Natural killer cell treated with Interleukin-12 subunit alpha and Interleukin-12 subunit beta and Interleukin-15 and Interleukin-18, amount 100 ng/mL, for 72 hours (primary cell): ENCODE measurements around the gene TRMT1. TPM values are rescaled to one million over a fixed set of nuclear protein-coding genes. Genes with fewer than 3 reads are reported as not detected.

Experiments used
- total RNA-seq, 2 donors: library from RNA; stranded (reverse); gene quantifications; one replicate each; pipeline ENCODE4 v1.2.3, GENCODE V29; 2022

TRMT1 gene
- total RNA-seq, 2 donors from 2014 or later: 54.6 to 120 TPM

Other genes starting within 250 kb of the TRMT1 start
- gene DNASE2, start 235.3 kb downstream of the TRMT1 start, total RNA-seq: 10 to 100 TPM; 30.3 to 32.7 TPM
- gene KLF1, start 229.5 kb downstream of the TRMT1 start, total RNA-seq: under 1 TPM; 0.52 to 0.89 TPM
- 10 to 100 TPM; 41.5 to 77.2 TPM for gene GCDH, start 225.6 kb downstream of the TRMT1 start, total RNA-seq
- 1 to 10 TPM in 1 of 2 donors, under 1 TPM in 1; 0.78 to 1.1 TPM for gene SYCE2, start 197.4 kb downstream of the TRMT1 start, total RNA-seq
- 100 to 1,000 TPM; 130 to 196 TPM for gene FARSA, start 183.0 kb downstream of the TRMT1 start, total RNA-seq
- gene CALR, start 178.1 kb downstream of the TRMT1 start, total RNA-seq: 1,000 to 10,000 TPM; 1,328 to 1,513 TPM
- gene RAD23A, start 170.9 kb downstream of the TRMT1 start, total RNA-seq: 100 to 1,000 TPM; 112 to 148 TPM
- gene GADD45GIP1, start 159.5 kb downstream of the TRMT1 start, total RNA-seq: 10 to 100 TPM; 15.9 to 32.3 TPM
- not detected for gene DAND5, start 147.2 kb downstream of the TRMT1 start, total RNA-seq
- under 1 TPM; 0.31 to 0.89 TPM for gene NFIX, start 121.3 kb downstream of the TRMT1 start, total RNA-seq
- gene LYL1, start 13.9 kb downstream of the TRMT1 start, total RNA-seq: 1 to 10 TPM in 1 of 2 donors, under 1 TPM in 1; 0.86 to 1.4 TPM
- 100 to 1,000 TPM; 129 to 138 TPM for gene NACC1, start 1.5 kb upstream of the TRMT1 start, total RNA-seq
- 10 to 100 TPM; 48.1 to 62.5 TPM for gene STX10, start 33.6 kb upstream of the TRMT1 start, total RNA-seq
- gene IER2, start 33.7 kb upstream of the TRMT1 start, total RNA-seq: 100 to 1,000 TPM; 106 to 117 TPM